ENCODE measurements around the gene LY9.

DNA sequence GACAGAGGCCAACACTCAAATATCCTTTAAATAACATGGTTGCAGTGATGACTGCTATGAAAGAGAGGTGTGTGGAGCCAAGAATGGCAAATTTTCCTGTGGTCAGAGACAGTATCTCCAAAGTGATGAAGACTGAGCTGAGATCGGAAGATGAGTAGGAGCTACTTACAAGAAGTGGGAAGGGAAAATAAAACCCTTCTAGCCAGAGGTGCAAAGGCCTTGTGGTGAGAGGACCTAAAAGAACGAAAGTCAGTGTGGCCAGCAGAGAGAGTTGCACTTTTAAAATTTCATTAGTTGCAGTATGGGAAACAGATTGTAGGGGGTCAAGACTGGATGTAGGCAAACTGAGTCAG, 39.1 kb upstream of the LY9 start:
- TF ChIP-seq CTCF (IDR thresholded peaks at IDR 0.05), result no peak
- no peak for TF ChIP-seq POLR2AphosphoS5 (IDR thresholded peaks at IDR 0.05)
- no peak for TF ChIP-seq POLR2A (IDR thresholded peaks at IDR 0.05)

All from suprapubic skin (tissue), 4 donors.